ENCODE data around the gene ZNF317.

ZNF317 gene

GRCh38 chr19:9139609-9140158 lies 513 bp upstream of the ZNF317 start:
- TF ChIP-seq FOXP2 (optimal IDR thresholded peaks at IDR 0.05; ENCODE audit: borderline replicate concordance, extremely low read depth, extremely low read length, insufficient read depth) (no peak), SIN3A (IDR thresholded peaks at IDR 0.05; ENCODE audit: borderline replicate concordance, insufficient read depth, low read length) (no peak), POLR2AphosphoS5 (IDR thresholded peaks at IDR 0.05; ENCODE audit: low read depth, low read length) (no peak), TAF1 (IDR thresholded peaks at IDR 0.05; ENCODE audit: borderline replicate concordance, insufficient read depth, low read length) (no peak)
- TF ChIP-seq, protein P1, sequence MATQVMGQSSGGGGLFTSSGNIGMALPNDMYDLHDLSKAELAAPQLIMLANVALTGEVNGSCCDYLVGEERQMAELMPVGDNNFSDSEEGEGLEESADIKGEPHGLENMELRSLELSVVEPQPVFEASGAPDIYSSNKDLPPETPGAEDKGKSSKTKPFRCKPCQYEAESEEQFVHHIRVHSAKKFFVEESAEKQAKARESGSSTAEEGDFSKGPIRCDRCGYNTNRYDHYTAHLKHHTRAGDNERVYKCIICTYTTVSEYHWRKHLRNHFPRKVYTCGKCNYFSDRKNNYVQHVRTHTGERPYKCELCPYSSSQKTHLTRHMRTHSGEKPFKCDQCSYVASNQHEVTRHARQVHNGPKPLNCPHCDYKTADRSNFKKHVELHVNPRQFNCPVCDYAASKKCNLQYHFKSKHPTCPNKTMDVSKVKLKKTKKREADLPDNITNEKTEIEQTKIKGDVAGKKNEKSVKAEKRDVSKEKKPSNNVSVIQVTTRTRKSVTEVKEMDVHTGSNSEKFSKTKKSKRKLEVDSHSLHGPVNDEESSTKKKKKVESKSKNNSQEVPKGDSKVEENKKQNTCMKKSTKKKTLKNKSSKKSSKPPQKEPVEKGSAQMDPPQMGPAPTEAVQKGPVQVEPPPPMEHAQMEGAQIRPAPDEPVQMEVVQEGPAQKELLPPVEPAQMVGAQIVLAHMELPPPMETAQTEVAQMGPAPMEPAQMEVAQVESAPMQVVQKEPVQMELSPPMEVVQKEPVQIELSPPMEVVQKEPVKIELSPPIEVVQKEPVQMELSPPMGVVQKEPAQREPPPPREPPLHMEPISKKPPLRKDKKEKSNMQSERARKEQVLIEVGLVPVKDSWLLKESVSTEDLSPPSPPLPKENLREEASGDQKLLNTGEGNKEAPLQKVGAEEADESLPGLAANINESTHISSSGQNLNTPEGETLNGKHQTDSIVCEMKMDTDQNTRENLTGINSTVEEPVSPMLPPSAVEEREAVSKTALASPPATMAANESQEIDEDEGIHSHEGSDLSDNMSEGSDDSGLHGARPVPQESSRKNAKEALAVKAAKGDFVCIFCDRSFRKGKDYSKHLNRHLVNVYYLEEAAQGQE (IDR thresholded peaks at IDR 0.05; ENCODE audit: insufficient read depth in 1 of 2, low read depth in 2 of 2, low read length in 2 of 2) = no peak

DNA sequence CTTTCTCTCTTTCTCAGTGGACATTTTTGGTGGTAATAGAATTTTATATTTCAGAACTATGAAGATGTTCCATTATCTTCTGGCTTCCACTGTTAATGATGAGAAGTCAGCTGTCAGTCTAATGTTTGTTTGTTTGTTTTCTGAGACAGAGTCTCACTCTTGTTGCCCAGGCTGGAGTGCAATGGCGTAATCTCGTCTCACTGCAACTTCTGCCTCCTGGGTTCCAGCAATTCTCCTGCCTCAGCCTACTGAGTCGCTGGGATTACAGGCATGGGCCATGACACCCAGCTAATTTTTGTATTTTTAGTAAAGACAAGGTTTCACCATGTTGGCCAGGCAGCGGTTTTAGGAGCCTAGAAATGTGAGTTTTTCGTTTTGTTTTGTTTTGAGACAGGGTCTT lies 4.7 kb downstream of the ZNF317 start:
- TF ChIP-seq TAF1 (IDR thresholded peaks at IDR 0.05; ENCODE audit: borderline replicate concordance, insufficient read depth, low read length) (no peak), FOXP2 (optimal IDR thresholded peaks at IDR 0.05; ENCODE audit: borderline replicate concordance, extremely low read depth, extremely low read length, insufficient read depth) (no peak), POLR2AphosphoS5 (IDR thresholded peaks at IDR 0.05; ENCODE audit: low read depth, low read length) (no peak)

GRCh38 chr19:9146882-9147281 lies 6.7 kb downstream of the ZNF317 start:
- no peak for TF ChIP-seq POLR2AphosphoS5 (IDR thresholded peaks at IDR 0.05; ENCODE audit: low read depth, low read length)
- TF ChIP-seq FOXP2 (optimal IDR thresholded peaks at IDR 0.05; ENCODE audit: borderline replicate concordance, extremely low read depth, extremely low read length, insufficient read depth) = no peak
- no peak for TF ChIP-seq TAF1 (IDR thresholded peaks at IDR 0.05; ENCODE audit: borderline replicate concordance, insufficient read depth, low read length)
- TF ChIP-seq, protein P1 (IDR thresholded peaks at IDR 0.05; ENCODE audit: insufficient read depth in 1 of 2, low read depth in 2 of 2, low read length in 2 of 2) = no peak
- TF ChIP-seq SIN3A (IDR thresholded peaks at IDR 0.05; ENCODE audit: borderline replicate concordance, insufficient read depth, low read length) = no peak

DNA sequence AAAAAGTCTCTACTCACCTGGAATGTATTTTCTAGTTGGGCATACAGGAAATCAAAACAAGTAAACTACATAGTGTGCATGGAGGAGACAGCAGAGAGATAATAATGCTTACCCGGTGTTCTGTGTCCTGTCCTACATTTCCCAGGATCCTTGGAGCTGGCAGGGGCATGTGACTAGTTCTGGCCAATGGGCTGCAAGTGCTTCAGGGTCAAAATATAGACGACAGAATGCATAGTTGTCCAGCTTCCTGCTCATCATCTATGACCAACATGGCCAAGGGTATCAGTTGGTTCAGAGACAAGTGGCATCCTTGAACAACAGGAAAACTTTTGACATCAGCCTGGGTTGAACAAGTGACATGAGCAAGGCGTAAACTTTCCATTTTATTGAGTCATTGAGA lies 8.5 kb downstream of the ZNF317 start:
- TF ChIP-seq TAF1 (IDR thresholded peaks at IDR 0.05; ENCODE audit: borderline replicate concordance, insufficient read depth, low read length) (no peak), SIN3A (IDR thresholded peaks at IDR 0.05; ENCODE audit: borderline replicate concordance, insufficient read depth, low read length) (no peak), POLR2AphosphoS5 (IDR thresholded peaks at IDR 0.05; ENCODE audit: low read depth, low read length) (no peak), FOXP2 (optimal IDR thresholded peaks at IDR 0.05; ENCODE audit: borderline replicate concordance, extremely low read depth, extremely low read length, insufficient read depth) (no peak)
- TF ChIP-seq, protein P1 (IDR thresholded peaks at IDR 0.05; ENCODE audit: insufficient read depth in 1 of 2, low read depth in 2 of 2, low read length in 2 of 2) = no peak

- TF ChIP-seq SIN3A (IDR thresholded peaks at IDR 0.05; ENCODE audit: borderline replicate concordance, insufficient read depth, low read length) (no peak), POLR2AphosphoS5 (IDR thresholded peaks at IDR 0.05; ENCODE audit: low read depth, low read length) (no peak), TAF1 (IDR thresholded peaks at IDR 0.05; ENCODE audit: borderline replicate concordance, insufficient read depth, low read length) (no peak)
- TF ChIP-seq, protein P1 (IDR thresholded peaks at IDR 0.05; ENCODE audit: insufficient read depth in 1 of 2, low read depth in 2 of 2, low read length in 2 of 2) = no peak
These were observed 9.8 kb downstream of the ZNF317 start for GRCh38 chr19:9149997-9150396.
